K562 (cell line): ENCODE data around the gene IRF1. TPM values are rescaled to one million over a fixed set of nuclear protein-coding genes. Genes with fewer than 3 reads are reported as not detected.

Experiments
- ATAC-seq: fragments of 200-7000 bp; cut with Tn5 transposase; 3 replicates; pipeline ENCODE4 v1.9.1; 2020; ENCODE audit warnings: moderate library complexity
- BruUV-seq: library from RNA; stranded (reverse); fragments of 400-500 nt; replicated peaks from 2 replicates; lab custom pipeline; 2021; lab: Mats Ljungman, UMichigan
- CTCF ChIA-PET: fragments of 300-600 bp; formaldehyde crosslinking; extraction: SDS; loops from one replicate; lab custom pipeline; 2021; ENCODE audit warnings: low intra/inter-chr PET ratio; lab: Yijun Ruan, JAX
- POLR2A ChIA-PET: fragments of 300-600, 350-650 bp; sonication (Branson Sonifier 250); formaldehyde crosslinking; extraction: SDS; loops from one replicate; lab custom pipeline; 2021; ENCODE audit warnings: antibody characterized with exemption, inconsistent platforms; lab: Yijun Ruan, JAX
- DNase-seq, 4 experiments: peaks; one replicate each; pipeline versions ENCODE4 v3.0.0 to v3.0.0-alpha.2; 2011 to 2018; ENCODE audit warnings: low spot score in 3 of 4, mixed read lengths in 3 of 4; ENCODE audit errors: extremely low read depth in 1 of 4
- FAIRE-seq: peaks from 2 replicates; lab custom pipeline; 2011; peaks lifted over from hg19 to GRCh38; lab: Jason Lieb, UNC
- H2AFZ ChIP-seq: 2 replicates; pipeline ENCODE4 v1.6.0; 2011; ENCODE audit warnings: low read depth, low read length, control low read depth, inconsistent platforms
- H3K27ac ChIP-seq: fragments of 200-600 bp; 3 replicates; pipeline ENCODE4 v1.8.0; 2011; ENCODE audit warnings: low read depth, mild to moderate bottlenecking, control low read depth, inconsistent platforms, low read length, moderate library complexity, mixed read lengths; ENCODE audit errors: extremely low read depth
- H3K27me3 ChIP-seq, 2 experiments: fragments of 300-600 bp in 1 of 2; 2 replicates in 1 of 2; 3 replicates in 1 of 2; pipeline versions ENCODE4 v1.6.0 to v1.8.0; 2011; ENCODE audit warnings: inconsistent platforms in 2 of 2, low read length in 2 of 2, mild to moderate bottlenecking in 1 of 2, mixed read lengths in 1 of 2, moderate library complexity in 1 of 2; ENCODE audit not compliant: control insufficient read depth in 2 of 2, insufficient read depth in 2 of 2
- H3K36me3 ChIP-seq: fragments of 300-600 bp; 3 replicates; pipeline ENCODE4 v1.8.0; 2011; ENCODE audit warnings: mild to moderate bottlenecking, low read length, inconsistent platforms; ENCODE audit not compliant: control insufficient read depth, insufficient read depth
- H3K4me1 ChIP-seq, 2 experiments: fragments of 200-600 bp in 1 of 2; replicated peaks in 1 of 2; 2 replicates in 1 of 2; 3 replicates in 1 of 2; pipeline versions ENCODE4 v1.5.1 to v1.8.0; 2011; ENCODE audit warnings: inconsistent platforms in 2 of 2, low read length in 2 of 2, mild to moderate bottlenecking in 1 of 2, mixed read lengths in 1 of 2, moderate library complexity in 1 of 2; ENCODE audit not compliant: control insufficient read depth in 2 of 2, insufficient read depth in 2 of 2
- H3K4me2 ChIP-seq: 2 replicates; pipeline ENCODE4 v1.6.1; 2011; ENCODE audit warnings: low read length, control low read depth, inconsistent platforms, mixed read lengths; ENCODE audit not compliant: insufficient read depth
- H3K4me3 ChIP-seq: fragments of 200-600 bp; sonication (generic), shearing (Covaris generic); 2 replicates; pipeline ENCODE4 v1.5.1; 2016; ENCODE audit warnings: control low read depth, inconsistent platforms
- H3K79me2 ChIP-seq: fragments of 200-600 bp; 3 replicates; pipeline ENCODE4 v1.8.0; 2011; ENCODE audit warnings: low read length, inconsistent platforms; ENCODE audit not compliant: control insufficient read depth, insufficient read depth
- H3K9ac ChIP-seq, 2 experiments: 2 replicates each; pipeline versions ENCODE4 v1.6.0 to v1.6.1; 2011; ENCODE audit warnings: low read depth in 2 of 2, low read length in 2 of 2, control low read depth in 1 of 2, inconsistent platforms in 1 of 2, mild to moderate bottlenecking in 1 of 2, mixed read lengths in 1 of 2; ENCODE audit not compliant: insufficient read depth in 1 of 2
- H3K9me1 ChIP-seq: one replicate; pipeline ENCODE4 v1.6.0; 2011; ENCODE audit warnings: inconsistent platforms, mild to moderate bottlenecking, low read length, moderate library complexity; ENCODE audit not compliant: control insufficient read depth, insufficient read depth
- H3K9me3 ChIP-seq: replicated peaks from 2 replicates; pipeline ENCODE4 v1.5.1; 2011; ENCODE audit warnings: low read depth, low read length, inconsistent platforms; ENCODE audit not compliant: control insufficient read depth, insufficient read depth
- H4K20me1 ChIP-seq: replicated peaks from 2 replicates; pipeline ENCODE4 v1.6.1; 2011; ENCODE audit warnings: low read length, inconsistent platforms, mixed read lengths; ENCODE audit not compliant: control insufficient read depth, insufficient read depth
- BDP1 ChIP-seq: IDR thresholded peaks from 3 replicates; pipeline ENCODE4 v1.6.1; 2011; ENCODE audit not compliant: insufficient read length, insufficient read depth
- EHMT2 ChIP-seq: fragments of 450-650 bp; IDR thresholded peaks from 2 replicates; pipeline ENCODE4 v1.6.1; 2018; ENCODE audit warnings: antibody characterized with exemption
- EZH2 ChIP-seq: IDR thresholded peaks from 2 replicates; pipeline ENCODE4 v1.6.1; 2012; ENCODE audit warnings: low read depth, mild to moderate bottlenecking, inconsistent platforms, low read length, borderline replicate concordance
- FOS ChIP-seq: IDR thresholded peaks from 3 replicates; pipeline ENCODE4 v1.6.1; 2011; ENCODE audit not compliant: insufficient read length; ENCODE audit errors: extremely low read depth
- GABPB2 ChIP-seq: fragments of 250-450 bp; sonication (Bioruptor Pico); conservative IDR thresholded peaks from 2 replicates; pipeline ENCODE4 v1.5.1; 2021; ENCODE audit warnings: mild to moderate bottlenecking
- HBP1 ChIP-seq: fragments of 450-650 bp; formaldehyde crosslinking; IDR thresholded peaks from 2 replicates; pipeline ENCODE4 v1.4.0; 2022; ENCODE audit warnings: missing genetic modification characterization
- IRF9 ChIP-seq: fragments of 450-650 bp; IDR thresholded peaks from 2 replicates; pipeline ENCODE4 v1.6.1; 2016; ENCODE audit warnings: missing biosample characterization, missing genetic modification characterization
- SLC30A9 ChIP-seq: fragments of 250-450 bp; sonication (Bioruptor Pico); IDR thresholded peaks from 2 replicates; pipeline ENCODE4 v1.8.0; 2022; ENCODE audit warnings: mild to moderate bottlenecking, moderate library complexity
- ZNF263 ChIP-seq: sonication (generic); formaldehyde crosslinking; IDR thresholded peaks from 2 replicates; pipeline ENCODE4 v1.8.0; 2022; ENCODE audit warnings: mild to moderate bottlenecking, missing genetic modification reagents, borderline replicate concordance
- WGBS: fragments of 100-300 bp; shearing (Covaris generic); methylation state at CpG from one replicate; pipeline ENCODE4 v1.1.6; 2016; ENCODE audit warnings: low coverage, mixed read lengths; ENCODE audit not compliant: insufficient coverage; ENCODE audit errors: missing lambda C conversion rate; 5-methylcytosine and 5-hydroxymethylcytosine counted together
- in situ Hi-C: fragments of 300-500 bp; cut with MboI; formaldehyde crosslinking; loops from 4 replicates; pipeline ENCODE4 v1.15.0; 2018; ENCODE audit warnings: inconsistent platforms, mixed read lengths
- intact Hi-C: fragments of 100-400 bp; cut with micrococcal nuclease; formaldehyde crosslinking; loops from 2 replicates; pipeline ENCODE4 v1.14.2; 2022
- polyA plus RNA-seq, 8 experiments: library from polyadenylated mRNA; depleted of rRNA in 4 of 8; stranded (reverse) in 5 of 8; unstranded in 3 of 8; fragments of >200 nt; fragmentation: Nextera tagmentation in 2 of 8; fragmentation: Illumina TruSeq in 1 of 8; extraction: Ambion mirVana in 2 of 8; extraction: Trizol in 1 of 8; gene quantifications; 2 replicates each; pipeline versions ENCODE4 v1.2.1 to v1.2.3, GENCODE V29; 2011 to 2014; ENCODE audit warnings: inconsistent platforms in 1 of 8, missing spikeins in 1 of 8
- total RNA-seq, 7 experiments: library from RNA; depleted of rRNA in 6 of 7; stranded (reverse); fragments of >200 nt in 6 of 7; fragmentation: Illumina TruSeq in 2 of 7; extraction: Trizol in 2 of 7; gene quantifications; 2 replicates each; pipeline versions ENCODE4 v1.2.1 to v1.2.3, GENCODE V29; 2011 to 2021; ENCODE audit warnings: low replicate concordance in 1 of 7
- TF ChIP-seq, protein P1 (sequence below): sonication (generic); formaldehyde crosslinking; IDR thresholded peaks from 2 replicates; pipeline ENCODE4 v1.8.1; 2023; ENCODE audit warnings: mild to moderate bottlenecking, missing genetic modification reagents, moderate library complexity
- TF ChIP-seq, protein P2 (sequence below): sonication (generic); formaldehyde crosslinking; IDR thresholded peaks from 2 replicates; pipeline ENCODE4 v1.8.1; 2023; ENCODE audit warnings: mild to moderate bottlenecking, missing genetic modification reagents
- TF ChIP-seq, protein P3 (sequence below), 2 experiments: fragments of 450-650 bp; IDR thresholded peaks; 2 replicates each; pipeline ENCODE4 v1.6.1; 2016

IRF1 gene
- total and polyA plus RNA-seq, 9 of the 15 experiments (the other 6 are each of a cell fraction or from before 2014, with no cell fraction given): 1.1 to 12.3 (median 5.9) TPM

DNA sequence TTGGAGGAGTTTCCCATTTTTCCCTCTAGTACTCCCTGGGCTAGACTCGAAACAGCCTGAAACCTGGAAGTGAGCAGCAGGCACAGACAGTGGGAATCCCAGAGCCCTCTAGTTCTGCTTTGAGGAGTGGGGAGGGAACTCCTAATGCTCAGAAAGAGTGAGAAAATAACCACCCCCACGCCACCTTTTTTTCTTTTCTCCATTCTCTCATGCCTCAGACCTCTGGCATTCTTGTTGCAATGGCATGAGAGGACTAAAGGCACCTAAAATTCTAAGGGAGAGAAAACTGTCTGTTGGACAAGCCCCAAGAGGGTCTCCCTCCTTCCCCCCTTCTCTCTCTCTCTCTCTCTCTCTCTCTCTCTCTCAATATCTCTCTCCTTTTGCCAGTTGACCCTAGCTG, 15.1 kb upstream of the IRF1 start (continued):
- TF ChIP-seq, protein P1, sequence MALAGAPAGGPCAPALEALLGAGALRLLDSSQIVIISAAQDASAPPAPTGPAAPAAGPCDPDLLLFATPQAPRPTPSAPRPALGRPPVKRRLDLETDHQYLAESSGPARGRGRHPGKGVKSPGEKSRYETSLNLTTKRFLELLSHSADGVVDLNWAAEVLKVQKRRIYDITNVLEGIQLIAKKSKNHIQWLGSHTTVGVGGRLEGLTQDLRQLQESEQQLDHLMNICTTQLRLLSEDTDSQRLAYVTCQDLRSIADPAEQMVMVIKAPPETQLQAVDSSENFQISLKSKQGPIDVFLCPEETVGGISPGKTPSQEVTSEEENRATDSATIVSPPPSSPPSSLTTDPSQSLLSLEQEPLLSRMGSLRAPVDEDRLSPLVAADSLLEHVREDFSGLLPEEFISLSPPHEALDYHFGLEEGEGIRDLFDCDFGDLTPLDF: no peak
- no peak for TF ChIP-seq EZH2
- TF ChIP-seq BDP1: no peak
- TF ChIP-seq ZNF263 (CRISPR knock-in tag): no peak
- no peak for TF ChIP-seq IRF9 (tag)
- TF ChIP-seq, protein P2, sequence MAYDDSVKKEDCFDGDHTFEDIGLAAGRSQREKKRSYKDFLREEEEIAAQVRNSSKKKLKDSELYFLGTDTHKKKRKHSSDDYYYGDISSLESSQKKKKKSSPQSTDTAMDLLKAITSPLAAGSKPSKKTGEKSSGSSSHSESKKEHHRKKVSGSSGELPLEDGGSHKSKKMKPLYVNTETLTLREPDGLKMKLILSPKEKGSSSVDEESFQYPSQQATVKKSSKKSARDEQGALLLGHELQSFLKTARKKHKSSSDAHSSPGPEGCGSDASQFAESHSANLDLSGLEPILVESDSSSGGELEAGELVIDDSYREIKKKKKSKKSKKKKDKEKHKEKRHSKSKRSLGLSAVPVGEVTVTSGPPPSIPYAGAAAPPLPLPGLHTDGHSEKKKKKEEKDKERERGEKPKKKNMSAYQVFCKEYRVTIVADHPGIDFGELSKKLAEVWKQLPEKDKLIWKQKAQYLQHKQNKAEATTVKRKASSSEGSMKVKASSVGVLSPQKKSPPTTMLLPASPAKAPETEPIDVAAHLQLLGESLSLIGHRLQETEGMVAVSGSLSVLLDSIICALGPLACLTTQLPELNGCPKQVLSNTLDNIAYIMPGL (CRISPR knock-in tag): no peak

- peaks cover 16 to 23% of the 10 kb centered on the region in 2 experiments; a peak in 4 of 5 replicates for H3K4me1 ChIP-seq
- FAIRE-seq (no peak), ATAC-seq (no peak), DNase-seq (no peak)
- H3K9ac ChIP-seq: no peak overlapping the region
- intact Hi-C loops (no loop called here), in situ Hi-C loops (no loop called here)
- no peaks in the 10 kb centered on the region for H3K9me1 ChIP-seq
- WGBS: 50% methylated on average over 4 of the region's 4 CpGs
- H3K4me2 ChIP-seq: no peak overlapping the region
- ChIA-PET CTCF (no interaction called here), POLR2A (interaction anchor here (0.6 to 1.3 kb wide), 3 partner anchors 9 to 122 kb away, joined by 3 to 4 read pairs (median 3); partner anchors contain the start of gene IRF1)
- H3K36me3 ChIP-seq: no peaks in the 10 kb centered on the region
- H3K4me3 ChIP-seq: no peak overlapping the region
- H3K27ac ChIP-seq: no peak overlapping the region
- no TSS peak for BruUV-seq
- no peaks in the 10 kb centered on the region for H4K20me1 ChIP-seq
- H3K9me3 ChIP-seq: no peaks in the 10 kb centered on the region
- no peaks in the 10 kb centered on the region for H3K79me2 ChIP-seq
- H3K27me3 ChIP-seq: no peaks in the 10 kb centered on the region
- no peak overlapping the region for H2AFZ ChIP-seq
- no peak for TF ChIP-seq FOS
- TF ChIP-seq EHMT2: no peak
- no peak for TF ChIP-seq HBP1
- TF ChIP-seq, protein P3, sequence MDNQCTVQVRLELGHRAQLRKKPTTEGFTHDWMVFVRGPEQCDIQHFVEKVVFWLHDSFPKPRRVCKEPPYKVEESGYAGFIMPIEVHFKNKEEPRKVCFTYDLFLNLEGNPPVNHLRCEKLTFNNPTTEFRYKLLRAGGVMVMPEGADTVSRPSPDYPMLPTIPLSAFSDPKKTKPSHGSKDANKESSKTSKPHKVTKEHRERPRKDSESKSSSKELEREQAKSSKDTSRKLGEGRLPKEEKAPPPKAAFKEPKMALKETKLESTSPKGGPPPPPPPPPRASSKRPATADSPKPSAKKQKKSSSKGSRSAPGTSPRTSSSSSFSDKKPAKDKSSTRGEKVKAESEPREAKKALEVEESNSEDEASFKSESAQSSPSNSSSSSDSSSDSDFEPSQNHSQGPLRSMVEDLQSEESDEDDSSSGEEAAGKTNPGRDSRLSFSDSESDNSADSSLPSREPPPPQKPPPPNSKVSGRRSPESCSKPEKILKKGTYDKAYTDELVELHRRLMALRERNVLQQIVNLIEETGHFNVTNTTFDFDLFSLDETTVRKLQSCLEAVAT (IDR thresholded peaks at IDR 0.05): no peak
- no peak for TF ChIP-seq GABPB2 (CRISPR knock-in tag)
- TF ChIP-seq SLC30A9: no peak
Measured at GRCh38 chr5:132504746-132505145, 14.2 kb upstream of the IRF1 start.
